ENCODE results near the gene ZNF853.
"Not testable (repeated sequence)": the region's sequence is repeated elsewhere in the genome, so short reads cannot be mapped to it uniquely, and the experiment has no call there.

Gene ZNF853

DNA sequence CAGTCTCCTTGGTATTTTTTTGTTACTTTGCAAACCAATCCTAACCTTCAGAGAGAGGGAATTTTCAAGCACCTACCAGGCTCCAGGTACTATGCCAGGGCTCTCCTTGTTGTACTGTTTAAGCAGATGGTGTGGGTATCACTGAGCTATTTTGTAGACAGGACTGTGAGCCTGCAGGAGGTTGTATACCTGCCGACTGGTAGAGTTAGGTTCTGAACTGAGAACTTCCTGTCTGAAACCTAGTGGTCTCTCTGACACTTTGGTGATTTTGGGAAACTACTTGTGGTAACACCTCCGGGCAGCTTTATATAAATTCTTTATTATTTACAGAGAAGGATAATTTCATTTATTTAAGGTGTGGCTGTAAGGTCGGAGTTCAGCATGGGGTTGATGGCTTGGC lies 4.6 kb downstream of the ZNF853 start:
- H3K4me3 Mint-ChIP-seq, result peak overlapping the region; percentile 47
- peaks cover 50% of the 10 kb centered on the region for H3K4me1 Mint-ChIP-seq
- DNase-seq (ENCODE audit: low spot score in 2 of 2) (no peak), ATAC-seq (peak; percentile 41)
- H3K27ac Mint-ChIP-seq, result no peak overlapping the region
- no peaks in the 10 kb centered on the region for H3K36me3 Mint-ChIP-seq
- H3K9me3 Mint-ChIP-seq, result no peaks in the 10 kb centered on the region

DNA sequence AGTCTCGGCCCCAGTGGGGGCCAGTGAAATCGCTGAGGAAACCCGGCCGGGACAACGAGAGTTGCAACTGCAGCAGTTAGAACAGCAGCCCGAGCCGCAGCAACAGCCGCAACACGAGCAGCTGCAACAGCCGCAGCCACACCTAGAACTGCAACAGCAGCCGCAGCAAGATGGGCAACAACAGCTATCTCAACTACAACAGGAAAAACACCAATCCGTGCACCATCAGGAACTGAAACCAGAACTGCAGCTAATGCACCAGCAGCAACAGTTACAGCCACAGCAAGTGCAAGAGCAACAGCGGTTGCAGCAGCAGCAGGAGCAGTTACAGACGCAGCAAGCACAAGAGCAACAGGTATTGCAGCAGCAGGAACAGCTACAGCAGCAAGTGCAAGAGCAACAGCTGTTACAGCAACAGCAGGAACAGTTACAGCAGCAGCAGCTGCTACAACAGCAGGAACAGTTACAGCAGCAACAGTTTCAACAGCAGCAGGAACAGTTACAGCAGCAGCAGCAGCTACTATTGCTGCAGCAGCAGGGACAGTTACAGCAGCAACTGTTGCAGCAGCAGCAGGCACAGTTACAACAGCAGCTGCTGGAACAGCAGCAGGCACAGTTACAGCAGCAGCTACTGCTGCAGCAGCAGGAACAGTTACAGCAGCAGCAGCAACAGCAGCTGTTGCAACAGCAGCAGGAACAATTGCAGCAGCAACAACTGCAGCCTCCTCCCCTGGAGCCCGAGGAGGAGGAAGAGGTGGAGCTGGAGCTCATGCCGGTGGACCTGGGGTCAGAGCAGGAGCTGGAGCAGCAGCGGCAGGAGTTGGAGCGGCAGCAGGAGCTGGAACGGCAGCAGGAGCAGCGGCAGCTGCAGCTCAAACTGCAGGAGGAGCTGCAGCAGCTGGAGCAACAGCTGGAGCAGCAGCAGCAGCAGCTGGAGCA lies 6.1 kb downstream of the ZNF853 start:
- H3K4me1 Mint-ChIP-seq, result peaks cover 45% of the 10 kb centered on the region
- ATAC-seq (no peak), DNase-seq (ENCODE audit: low spot score in 2 of 2) (no peak)
- H3K27ac Mint-ChIP-seq, result no peak overlapping the region
- H3K9me3 Mint-ChIP-seq, result no peaks in the 10 kb centered on the region
- H3K36me3 Mint-ChIP-seq, result no peaks in the 10 kb centered on the region
- H3K4me3 Mint-ChIP-seq, result peak overlapping the region; percentile 47

DNA sequence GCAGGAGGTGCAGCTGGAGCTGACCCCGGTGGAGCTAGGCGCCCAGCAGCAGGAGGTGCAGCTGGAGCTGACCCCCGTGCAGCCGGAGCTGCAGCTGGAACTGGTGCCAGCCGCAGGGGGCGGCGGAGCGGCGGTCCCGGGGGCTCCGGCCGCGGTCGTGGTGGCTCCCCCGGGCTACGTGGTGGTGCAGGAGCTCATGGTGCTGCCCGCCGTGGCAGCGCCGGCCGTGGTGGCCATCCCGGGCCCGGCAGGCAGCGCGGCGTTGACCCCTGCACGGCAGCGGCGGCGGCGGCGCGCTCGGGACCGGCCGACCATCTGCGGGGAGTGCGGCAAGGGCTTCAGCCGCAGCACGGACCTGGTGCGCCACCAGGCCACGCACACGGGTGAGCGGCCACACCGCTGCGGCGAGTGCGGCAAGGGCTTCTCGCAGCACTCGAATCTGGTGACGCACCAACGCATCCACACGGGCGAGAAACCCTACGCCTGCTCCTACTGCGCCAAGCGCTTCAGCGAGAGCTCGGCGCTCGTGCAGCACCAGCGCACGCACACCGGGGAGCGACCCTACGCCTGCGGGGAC lies 6.8 kb downstream of the ZNF853 start:
- H3K27ac Mint-ChIP-seq, result no peak overlapping the region
- no peak overlapping the region for H3K4me3 Mint-ChIP-seq
- no peaks in the 10 kb centered on the region for H3K36me3 Mint-ChIP-seq
- ATAC-seq (no peak), DNase-seq (ENCODE audit: low spot score in 2 of 2) (no peak)
- peaks cover 45% of the 10 kb centered on the region for H3K4me1 Mint-ChIP-seq
- H3K9me3 Mint-ChIP-seq, result no peaks in the 10 kb centered on the region

DNA sequence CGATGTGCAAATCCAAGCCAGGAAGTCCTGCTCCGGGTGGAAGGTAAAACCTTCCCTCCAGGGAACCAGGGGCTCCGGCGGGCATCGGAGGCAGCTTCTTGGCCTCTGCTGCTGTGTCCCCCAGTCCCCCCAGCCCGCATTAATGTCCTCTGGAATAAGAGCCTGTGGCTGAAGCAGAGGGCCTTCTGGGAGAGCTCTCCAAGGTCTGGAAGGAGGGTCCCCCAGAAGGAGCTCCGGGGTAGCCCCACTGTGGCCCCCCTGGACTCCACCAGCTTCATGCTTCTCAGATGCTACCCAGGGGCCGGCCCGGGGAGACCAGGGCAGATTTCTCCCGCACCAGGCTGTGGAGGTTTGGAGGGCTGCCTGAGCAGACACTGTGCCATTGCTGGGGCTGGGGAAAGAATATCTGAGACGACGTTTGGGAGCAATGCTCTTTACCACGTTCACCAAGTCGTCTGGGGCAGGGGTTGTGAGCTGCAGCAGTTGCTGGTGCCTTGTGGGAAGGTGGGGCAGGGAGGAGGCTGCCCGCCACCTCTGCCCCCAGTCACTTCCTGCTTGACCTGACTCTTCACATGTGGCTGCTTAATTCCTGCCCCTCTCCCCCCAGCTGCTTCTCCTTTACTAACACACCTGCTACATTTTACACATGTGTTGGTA lies 8.3 kb downstream of the ZNF853 start:
- ATAC-seq (peak; percentile 78), DNase-seq (ENCODE audit: low spot score in 2 of 2) (no peak)
- H3K4me1 Mint-ChIP-seq, result peaks cover 38% of the 10 kb centered on the region
- no peaks in the 10 kb centered on the region for H3K9me3 Mint-ChIP-seq
- H3K36me3 Mint-ChIP-seq, result no peaks in the 10 kb centered on the region
- H3K27ac Mint-ChIP-seq, result peak overlapping the region; percentile 92
- H3K4me3 Mint-ChIP-seq, result peak overlapping the region; percentile 42

DNA sequence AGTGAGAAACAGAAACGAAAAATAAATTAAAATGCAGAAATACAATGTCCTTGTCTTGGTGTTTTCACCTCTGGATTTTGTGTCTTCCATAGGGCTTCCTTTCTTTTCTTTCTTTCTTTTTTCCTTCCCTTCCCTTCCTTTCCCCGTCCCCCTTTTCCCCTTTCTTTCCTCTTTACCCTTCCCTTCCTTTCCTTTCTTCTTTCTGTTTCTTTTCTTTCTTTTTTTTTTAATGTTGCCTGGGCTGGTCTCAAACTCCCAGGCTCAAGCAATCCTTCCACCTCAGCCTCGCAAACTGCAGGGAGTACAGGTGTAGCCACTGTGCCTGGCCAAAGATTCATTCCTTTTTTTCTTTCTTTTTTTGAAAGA lies 8.8 kb downstream of the ZNF853 start:
- no peak for DNase-seq (ENCODE audit: low spot score in 2 of 2)
- Mint-ChIP-seq H3K27ac (peak overlapping the region; percentile 92), H3K4me1 (peaks cover 38% of the 10 kb centered on the region), H3K9me3 (no peaks in the 10 kb centered on the region), H3K36me3 (no peaks in the 10 kb centered on the region), H3K4me3 (peak overlapping the region; percentile 42)
- no peak for ATAC-seq

DNA sequence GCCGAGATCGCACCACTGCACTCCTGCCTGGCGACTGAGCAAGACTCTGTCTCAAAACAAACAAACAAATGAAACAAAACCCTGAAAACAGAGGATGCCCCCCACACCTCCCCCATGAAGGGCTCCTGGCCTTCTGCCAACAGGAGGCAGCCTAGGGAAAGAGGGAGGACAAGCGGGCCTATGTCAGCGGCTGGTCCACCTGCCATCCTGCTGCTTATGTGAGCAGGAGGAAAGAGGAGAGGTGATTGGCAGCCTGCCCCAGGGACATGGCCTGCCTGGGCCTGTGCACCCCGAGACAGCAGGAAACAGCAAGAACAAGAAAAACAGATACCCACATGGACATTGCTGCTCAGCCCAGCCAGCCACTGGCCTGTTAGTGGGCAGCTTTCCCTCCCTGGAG lies 12.6 kb downstream of the ZNF853 start:
- no peaks in the 10 kb centered on the region for H3K9me3 Mint-ChIP-seq
- ATAC-seq, result no peak
- no peak overlapping the region for H3K4me3 Mint-ChIP-seq
- H3K4me1 Mint-ChIP-seq, result peaks cover 13% of the 10 kb centered on the region
- no peak for DNase-seq (ENCODE audit: low spot score in 2 of 2)
- no peak overlapping the region for H3K27ac Mint-ChIP-seq
- H3K36me3 Mint-ChIP-seq, result no peaks in the 10 kb centered on the region

DNA sequence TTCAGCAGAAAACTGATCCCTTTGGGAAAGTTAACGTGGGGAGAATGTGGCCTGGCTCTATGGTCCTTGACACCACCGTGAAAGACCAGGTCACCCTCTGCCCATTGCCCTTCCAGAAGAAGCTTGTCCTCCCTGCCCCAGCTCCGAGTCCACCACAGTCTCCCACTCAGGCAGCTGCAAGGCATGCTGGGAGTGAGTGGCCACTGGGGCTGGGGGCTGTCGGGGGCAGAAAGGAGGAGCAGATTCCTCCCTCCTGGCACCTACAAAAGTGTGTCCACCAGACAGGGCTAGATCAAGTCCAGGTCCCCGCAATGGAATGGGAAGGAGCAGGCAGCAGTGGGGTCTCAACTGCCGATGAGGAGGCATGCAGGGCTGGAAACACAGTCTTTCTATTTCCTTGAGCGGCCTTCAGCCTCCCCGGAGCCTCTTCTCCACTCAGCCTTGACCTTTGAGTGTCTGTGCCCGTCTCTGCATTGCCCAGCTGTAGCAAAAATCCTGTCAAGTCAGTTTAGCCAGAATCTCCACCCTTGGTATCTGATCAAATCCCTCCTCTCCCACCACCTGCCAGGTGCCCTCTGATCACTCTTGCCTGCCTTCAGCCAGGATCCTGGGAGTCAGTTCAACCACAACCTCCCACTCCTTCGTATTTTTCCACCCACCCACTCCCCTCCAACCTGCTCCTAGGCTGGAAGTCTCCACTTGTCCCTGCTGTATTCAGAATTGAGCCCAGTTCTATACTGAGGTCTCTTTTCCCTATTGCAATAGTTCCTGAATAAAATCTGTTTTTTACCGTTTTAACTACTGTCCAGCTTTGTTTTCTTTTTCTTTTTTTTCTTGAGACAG lies 14.8 kb downstream of the ZNF853 start:
- no peak for ATAC-seq
- no peak overlapping the region for H3K27ac Mint-ChIP-seq

DNA sequence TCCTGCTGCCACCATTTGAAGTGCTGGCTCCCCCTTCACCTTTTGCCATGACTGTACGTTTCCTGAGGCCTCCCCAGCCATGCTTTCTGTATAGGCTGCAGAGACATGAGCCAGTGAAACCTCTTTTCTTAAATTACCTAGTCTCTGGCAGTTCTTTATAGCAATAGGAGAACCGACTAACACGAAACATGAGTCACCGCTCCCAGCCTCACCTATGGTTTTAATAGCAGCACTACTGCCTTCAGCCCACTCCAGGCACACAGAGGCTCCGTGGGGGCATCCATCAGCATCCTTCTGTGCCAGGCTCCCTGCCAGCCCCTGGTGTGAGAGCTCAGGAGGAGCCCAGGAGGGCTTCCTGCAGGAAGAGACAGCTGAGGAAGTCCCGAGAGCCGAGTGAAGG lies 16.2 kb downstream of the ZNF853 start:
- H3K4me3 Mint-ChIP-seq, result no peak overlapping the region
- peaks cover 5% of the 10 kb centered on the region for H3K4me1 Mint-ChIP-seq

More for the DNA sequence above, 14.8 kb downstream of the ZNF853 start:
- DNase-seq (ENCODE audit: low spot score in 2 of 2), result no peak
- no peaks in the 10 kb centered on the region for H3K36me3 Mint-ChIP-seq
- no peak overlapping the region for H3K4me3 Mint-ChIP-seq
- no peaks in the 10 kb centered on the region for H3K4me1 Mint-ChIP-seq
- H3K9me3 Mint-ChIP-seq, result no peaks in the 10 kb centered on the region

DNA sequence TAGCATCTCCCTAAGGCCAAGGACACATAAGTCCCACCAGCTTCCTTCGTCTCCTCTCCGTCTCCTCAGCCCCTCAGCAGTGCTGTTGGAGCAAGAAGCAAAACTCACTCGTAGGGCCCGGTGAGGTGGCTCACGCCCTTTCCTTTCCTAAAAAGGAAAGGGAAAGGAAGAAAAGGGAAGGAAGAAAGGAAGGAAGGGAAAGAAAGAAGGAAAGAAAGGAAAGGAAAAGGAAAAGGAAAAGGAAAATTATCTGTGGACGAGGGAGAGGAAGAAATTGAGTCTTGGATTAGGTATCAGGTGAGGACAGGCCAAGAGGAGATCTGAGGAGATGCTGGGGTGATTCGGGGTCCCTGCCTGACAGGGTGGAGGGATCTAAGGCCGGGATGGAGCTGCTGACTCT lies 18.6 kb downstream of the ZNF853 start:
- H3K4me3 Mint-ChIP-seq, result no peak overlapping the region
- peaks cover 6% of the 10 kb centered on the region for H3K36me3 Mint-ChIP-seq
- DNase-seq (ENCODE audit: low spot score in 2 of 2), result no peak
- no peaks in the 10 kb centered on the region for H3K9me3 Mint-ChIP-seq
- no peak for ATAC-seq
- peaks cover 20% of the 10 kb centered on the region for H3K4me1 Mint-ChIP-seq
- no peak overlapping the region for H3K27ac Mint-ChIP-seq

More for the DNA sequence above, 16.2 kb downstream of the ZNF853 start:
- no peaks in the 10 kb centered on the region for H3K36me3 Mint-ChIP-seq
- H3K27ac Mint-ChIP-seq, result no peak overlapping the region
- DNase-seq (ENCODE audit: low spot score in 2 of 2) (no peak), ATAC-seq (peak; percentile 8)
- no peaks in the 10 kb centered on the region for H3K9me3 Mint-ChIP-seq

DNA sequence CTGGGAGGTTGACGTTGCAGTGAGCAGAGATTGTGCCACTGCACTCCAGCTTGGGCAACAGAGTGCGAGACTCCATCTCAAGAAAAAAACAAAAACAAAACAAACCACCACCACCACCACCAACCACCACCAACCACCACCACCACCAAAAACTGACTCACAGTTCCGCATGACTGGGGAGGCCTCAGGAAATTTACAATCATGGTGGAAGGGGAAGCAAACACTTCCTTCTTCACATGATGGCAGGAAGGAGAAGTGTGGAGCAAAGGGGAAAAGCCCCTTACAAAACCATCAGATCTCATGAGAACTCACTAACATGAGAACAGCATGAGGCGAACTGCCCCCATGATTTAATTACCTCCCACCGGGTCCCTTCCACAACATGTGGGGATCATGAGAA lies 19.6 kb downstream of the ZNF853 start:
- not testable (repeated sequence) for DNase-seq (ENCODE audit: low spot score in 2 of 2); ATAC-seq; H3K36me3 Mint-ChIP-seq; H3K27ac Mint-ChIP-seq; H3K9me3 Mint-ChIP-seq; H3K4me3 Mint-ChIP-seq
- H3K4me1 Mint-ChIP-seq, result peaks cover 29% of the 10 kb centered on the region

DNA sequence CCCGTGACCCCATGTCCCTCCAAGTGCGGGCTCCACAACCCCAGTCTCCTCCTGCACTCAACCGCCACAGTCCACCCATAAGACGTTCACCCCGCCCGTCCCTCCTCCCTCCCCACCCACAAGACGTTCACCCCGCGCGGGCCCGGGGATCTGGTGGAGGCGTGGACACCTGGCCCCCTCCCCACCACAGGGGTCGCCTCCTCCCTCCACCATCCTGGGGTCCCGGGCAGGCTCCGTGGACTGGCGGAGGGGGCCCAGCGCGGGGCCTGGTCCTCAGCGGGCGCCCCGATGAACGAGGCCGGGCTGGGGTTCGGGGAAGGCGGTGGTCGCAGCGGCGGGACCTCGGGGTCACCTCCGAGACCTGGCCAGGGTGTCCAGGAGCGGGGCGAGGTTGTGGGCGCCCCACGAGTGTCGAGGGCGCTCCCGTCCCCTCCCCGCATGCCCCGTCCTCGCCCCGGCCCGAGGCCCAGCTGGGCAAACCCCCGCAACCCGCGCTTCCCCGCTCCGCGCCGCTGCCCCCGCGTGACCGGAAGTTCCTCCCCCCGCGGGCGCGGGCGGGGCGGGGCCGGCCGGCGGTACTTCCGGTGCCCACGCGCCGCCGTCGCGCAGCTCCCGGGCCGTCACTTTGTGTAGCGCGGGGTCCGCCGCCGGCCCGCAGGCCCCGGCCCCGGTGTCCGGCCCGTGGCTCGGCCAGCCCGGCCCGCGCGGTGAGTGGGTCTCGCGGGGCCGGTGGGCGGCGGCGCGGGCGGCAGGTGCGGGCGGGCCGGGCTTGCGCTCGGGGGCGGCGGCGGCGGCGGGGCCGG lies 21.5 kb downstream of the ZNF853 start, which contains the start of gene ZNF316:
TSS of gene ZNF316 (plus strand) at position 578 of the 803 bp plus-strand sequence. CDS start 5,092 bp downstream, outside the sequence.
- H3K36me3 Mint-ChIP-seq, result peaks cover 15% of the 10 kb centered on the region
- H3K4me3 Mint-ChIP-seq, result peak within 1 kb of the TSS; percentile 82
- H3K27ac Mint-ChIP-seq, result peak within 1 kb of the TSS; percentile 90
- ATAC-seq (peak; percentile 78), DNase-seq (ENCODE audit: low spot score in 2 of 2) (peak; percentile 66 to 76)
- H3K4me1 Mint-ChIP-seq, result peaks cover 40% of the 10 kb centered on the region
- H3K9me3 Mint-ChIP-seq, result no peaks in the 10 kb centered on the region

DNA sequence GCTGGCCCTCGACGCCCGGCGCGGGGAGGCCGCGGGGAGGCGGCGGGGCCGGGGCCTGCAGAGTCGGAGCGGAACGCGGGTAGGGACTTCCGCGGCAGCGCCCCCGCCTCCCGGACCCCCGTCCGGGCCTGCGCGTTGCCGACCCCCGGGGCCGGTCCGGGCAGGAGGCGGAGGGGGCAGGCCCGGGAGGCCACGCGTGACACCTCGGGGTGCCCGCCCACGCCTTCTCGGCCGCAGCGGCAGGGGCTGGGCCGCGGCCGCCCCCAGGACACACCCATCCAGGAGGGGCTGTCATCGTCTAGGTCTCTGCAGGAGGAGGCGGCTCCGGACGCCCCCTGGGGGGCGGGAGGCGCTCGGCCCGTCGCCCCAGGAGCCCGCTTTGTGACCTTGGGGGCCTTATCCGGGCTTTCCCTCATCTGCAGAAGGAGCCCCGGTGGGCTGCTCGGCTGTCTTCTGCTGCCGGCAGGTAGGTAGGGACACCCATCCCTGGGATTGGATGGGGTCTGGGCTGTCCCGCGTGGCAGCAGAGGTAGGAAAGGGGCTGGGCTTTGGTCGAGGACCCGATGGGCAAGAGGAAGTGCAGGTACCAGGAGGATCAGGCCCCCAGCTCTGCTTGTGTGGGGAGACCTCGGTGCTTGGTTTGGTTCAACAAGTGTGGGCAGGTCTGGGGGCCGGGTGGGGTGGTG lies 22.3 kb downstream of the ZNF853 start:
- no peaks in the 10 kb centered on the region for H3K9me3 Mint-ChIP-seq
- ATAC-seq (peak; percentile 85), DNase-seq (ENCODE audit: low spot score in 2 of 2) (peak; percentile 46 to 84)
- H3K27ac Mint-ChIP-seq, result peak overlapping the region; percentile 90
- peaks cover 22% of the 10 kb centered on the region for H3K36me3 Mint-ChIP-seq
- peak overlapping the region; percentile 82 for H3K4me3 Mint-ChIP-seq
- H3K4me1 Mint-ChIP-seq, result peaks cover 41% of the 10 kb centered on the region

DNA sequence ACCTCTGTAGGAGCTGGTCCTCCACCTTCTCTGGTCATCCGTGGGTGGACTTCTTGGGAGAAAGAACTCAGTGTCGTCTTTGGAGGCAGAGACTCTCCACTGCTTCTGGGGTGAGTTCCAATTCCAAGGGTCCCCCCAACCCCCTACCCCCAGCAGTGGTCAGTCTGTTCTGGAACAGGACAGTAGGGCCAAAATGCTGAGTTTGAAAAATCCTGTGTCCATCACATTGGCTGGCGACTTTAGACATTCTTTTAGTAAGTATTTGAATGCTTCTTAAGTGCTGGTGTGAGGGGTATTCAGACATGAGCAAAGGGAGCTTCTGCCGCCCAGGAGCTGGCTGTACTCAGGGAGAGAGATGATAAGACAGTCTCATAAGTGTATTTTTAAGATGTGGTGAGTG lies 23.6 kb downstream of the ZNF853 start:
- ATAC-seq, result no peak
- Mint-ChIP-seq H3K4me3 (peak overlapping the region; percentile 82), H3K4me1 (peaks cover 41% of the 10 kb centered on the region), H3K27ac (peak overlapping the region; percentile 90), H3K9me3 (no peaks in the 10 kb centered on the region), H3K36me3 (peaks cover 29% of the 10 kb centered on the region)
- DNase-seq (ENCODE audit: low spot score in 2 of 2), result no peak

DNA sequence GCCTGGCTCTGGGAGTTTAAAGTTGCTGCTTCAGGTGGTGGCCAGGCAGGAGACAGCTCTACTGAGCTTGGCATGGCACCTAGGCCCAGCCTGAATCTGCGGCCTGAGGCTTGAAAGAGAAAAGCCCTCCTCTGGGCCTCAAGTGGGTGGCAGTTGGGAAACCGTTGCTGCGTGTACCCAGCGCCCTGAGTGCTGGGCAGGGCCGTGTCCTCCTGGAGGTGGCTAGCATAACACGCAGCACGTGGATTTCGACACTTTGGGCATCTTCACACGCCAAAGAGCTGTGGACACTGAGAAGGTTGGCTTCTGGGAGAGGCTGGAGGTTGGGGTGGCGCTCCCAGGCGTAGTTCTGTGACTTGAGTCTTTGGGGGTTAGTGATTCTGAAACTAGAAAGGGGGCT lies 24.2 kb downstream of the ZNF853 start:
- ATAC-seq, result no peak
- Mint-ChIP-seq H3K36me3 (peaks cover 34% of the 10 kb centered on the region), H3K9me3 (no peaks in the 10 kb centered on the region), H3K27ac (peak overlapping the region; percentile 90), H3K4me1 (peaks cover 41% of the 10 kb centered on the region), H3K4me3 (peak overlapping the region; percentile 82)
- DNase-seq (ENCODE audit: low spot score in 2 of 2), result no peak

Measured in stimulated activated effector memory CD8-positive, alpha-beta T cell treated with anti-CD3 and anti-CD28 coated beads, Interleukin-12 subunit alpha, Interleukin-12 subunit beta, amount 100 ng/mL, for 72 hours (primary cell).